HepG2 (cell line): ENCODE measurements around the gene TBL3. TPM values are rescaled to one million over a fixed set of nuclear protein-coding genes. Genes with fewer than 3 reads are reported as not detected.

Experiments used
- ARHGAP35 ChIP-seq: sonication (generic); formaldehyde crosslinking; IDR thresholded peaks from 2 replicates; pipeline ENCODE4 v1.9.0; 2022; ENCODE audit warnings: mild to moderate bottlenecking, inconsistent platforms, moderate library complexity, missing genetic modification reagents, borderline replicate concordance
- EEA1 ChIP-seq: sonication (generic); formaldehyde crosslinking; IDR thresholded peaks from 2 replicates; pipeline ENCODE4 v1.5.1; 2020; ENCODE audit warnings: mild to moderate bottlenecking, missing genetic modification reagents, borderline replicate concordance
- GATA4 ChIP-seq: sonication (generic); IDR thresholded peaks from 2 replicates; pipeline ENCODE4 v1.6.1; 2016; ENCODE audit warnings: antibody characterized with exemption, low read depth, borderline replicate concordance
- HOXA3 ChIP-seq: sonication (generic); formaldehyde crosslinking; IDR thresholded peaks from 2 replicates; pipeline ENCODE4 v1.5.0; 2020; ENCODE audit warnings: missing genetic modification reagents
- MEF2D ChIP-seq: sonication (generic); formaldehyde crosslinking; IDR thresholded peaks from 2 replicates; pipeline ENCODE4 v1.5.1; 2020; ENCODE audit warnings: mild to moderate bottlenecking, missing genetic modification reagents
- NONO ChIP-seq, 2 experiments: fragments of 450-650 bp in 1 of 2; sonication (generic) in 1 of 2; formaldehyde crosslinking in 1 of 2; IDR thresholded peaks in 1 of 2; conservative IDR thresholded peaks in 1 of 2; 2 replicates each; pipeline versions ENCODE4 v1.6.1 to v1.8.0; 2017 to 2022; ENCODE audit warnings: mild to moderate bottlenecking in 1 of 2, missing genetic modification reagents in 1 of 2, moderate library complexity in 1 of 2
- RBM22 ChIP-seq: fragments of 200-400 bp; formaldehyde crosslinking; optimal IDR thresholded peaks from 2 replicates; pipeline ENCODE3; 2017; ENCODE audit warnings: mild to moderate bottlenecking, low read length, moderate library complexity
- TBX3 ChIP-seq: fragments of 450-650 bp; IDR thresholded peaks from 2 replicates; pipeline ENCODE4 v1.6.1; 2017; ENCODE audit warnings: antibody characterized with exemption, mild to moderate bottlenecking, inconsistent platforms, borderline replicate concordance
- ZC3H4 ChIP-seq: sonication (generic); formaldehyde crosslinking; IDR thresholded peaks from 2 replicates; pipeline ENCODE4 v1.4.0; 2020; ENCODE audit warnings: missing genetic modification reagents, borderline replicate concordance
- ZNF343 ChIP-seq: sonication (generic); formaldehyde crosslinking; IDR thresholded peaks from 2 replicates; pipeline ENCODE4 v1.4.0; 2020; ENCODE audit warnings: mild to moderate bottlenecking, missing genetic modification reagents
- polyA plus RNA-seq, 8 experiments: library from polyadenylated mRNA; depleted of rRNA in 3 of 8; stranded (reverse) in 7 of 8; unstranded in 1 of 8; fragments of >200 nt; fragmentation: Illumina TruSeq in 4 of 8; extraction: Trizol in 4 of 8; gene quantifications; 2 replicates each; pipeline versions ENCODE4 v1.2.1 to v1.2.3, GENCODE V29; 2011 to 2016; ENCODE audit warnings: low read depth in 4 of 8, missing spikeins in 1 of 8, mixed read lengths in 1 of 8; ENCODE audit not compliant: insufficient read depth in 1 of 8
- total RNA-seq, 5 experiments: library from RNA; depleted of rRNA; stranded (reverse); fragments of >200 nt; fragmentation: Illumina TruSeq; extraction: Trizol; gene quantifications; 2 replicates each; pipeline ENCODE4 v1.2.3, GENCODE V29; 2016; ENCODE audit warnings: low read depth in 1 of 5
- TF ChIP-seq, protein P1 (sequence below): sonication (generic); formaldehyde crosslinking; IDR thresholded peaks from 2 replicates; pipeline ENCODE4 v1.8.1; 2022; ENCODE audit warnings: low read depth, mild to moderate bottlenecking, missing genetic modification reagents
- TF ChIP-seq, protein P2 (sequence below), 2 experiments: sonication (generic) in 1 of 2; formaldehyde crosslinking in 1 of 2; IDR thresholded peaks; 2 replicates each; pipeline versions ENCODE4 v1.6.1 to v1.9.0; 2014 to 2022; ENCODE audit warnings: antibody characterized with exemption in 1 of 2, borderline replicate concordance in 1 of 2, inconsistent platforms in 1 of 2, low read depth in 1 of 2, missing genetic modification reagents in 1 of 2

The TBL3 gene
- total and polyA plus RNA-seq, 2 of the 13 experiments (the other 11 are each of a cell fraction or from before 2014, with no cell fraction given) = 16.8 to 38.0 TPM

DNA sequence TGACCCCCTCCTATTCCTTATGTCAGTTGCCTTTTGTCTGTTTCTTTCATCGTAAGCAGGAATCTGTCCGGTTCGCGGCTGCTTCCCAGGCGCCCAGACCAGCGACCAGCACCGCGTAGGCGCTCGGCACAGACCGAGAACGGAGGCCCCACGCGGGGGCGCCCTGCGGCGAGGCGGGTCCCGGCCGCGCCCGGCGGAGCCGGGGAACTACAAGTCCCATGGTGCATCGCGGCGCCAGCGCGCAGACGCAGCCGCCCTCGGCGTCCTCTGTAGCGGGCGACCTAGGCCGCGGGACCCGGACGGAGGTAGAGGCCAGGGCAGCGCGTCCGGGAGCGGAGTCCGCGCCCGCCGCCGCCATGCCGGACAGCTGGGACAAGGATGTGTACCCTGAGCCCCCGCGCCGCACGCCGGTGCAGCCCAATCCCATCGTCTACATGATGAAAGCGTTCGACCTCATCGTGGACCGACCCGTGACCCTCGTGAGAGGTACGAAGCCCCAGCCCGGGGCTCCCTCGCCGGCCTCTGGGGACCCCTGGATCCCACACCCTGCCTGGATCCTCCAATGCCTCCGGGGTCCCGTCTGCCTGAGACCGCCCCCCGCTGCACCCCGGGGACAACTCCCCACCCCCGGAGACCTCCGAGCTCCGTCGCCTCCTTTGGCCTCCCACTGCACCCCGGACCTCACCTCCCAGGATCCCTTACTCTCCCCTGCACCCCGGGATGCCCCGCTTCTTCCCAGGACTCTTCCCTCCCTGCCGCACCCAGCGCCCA is 12.4 kb upstream of the TBL3 start, which contains the start of gene NDUFB10 (continued):
- TF ChIP-seq ZC3H4 (CRISPR knock-in tag) = no peak
- TF ChIP-seq, protein P1, sequence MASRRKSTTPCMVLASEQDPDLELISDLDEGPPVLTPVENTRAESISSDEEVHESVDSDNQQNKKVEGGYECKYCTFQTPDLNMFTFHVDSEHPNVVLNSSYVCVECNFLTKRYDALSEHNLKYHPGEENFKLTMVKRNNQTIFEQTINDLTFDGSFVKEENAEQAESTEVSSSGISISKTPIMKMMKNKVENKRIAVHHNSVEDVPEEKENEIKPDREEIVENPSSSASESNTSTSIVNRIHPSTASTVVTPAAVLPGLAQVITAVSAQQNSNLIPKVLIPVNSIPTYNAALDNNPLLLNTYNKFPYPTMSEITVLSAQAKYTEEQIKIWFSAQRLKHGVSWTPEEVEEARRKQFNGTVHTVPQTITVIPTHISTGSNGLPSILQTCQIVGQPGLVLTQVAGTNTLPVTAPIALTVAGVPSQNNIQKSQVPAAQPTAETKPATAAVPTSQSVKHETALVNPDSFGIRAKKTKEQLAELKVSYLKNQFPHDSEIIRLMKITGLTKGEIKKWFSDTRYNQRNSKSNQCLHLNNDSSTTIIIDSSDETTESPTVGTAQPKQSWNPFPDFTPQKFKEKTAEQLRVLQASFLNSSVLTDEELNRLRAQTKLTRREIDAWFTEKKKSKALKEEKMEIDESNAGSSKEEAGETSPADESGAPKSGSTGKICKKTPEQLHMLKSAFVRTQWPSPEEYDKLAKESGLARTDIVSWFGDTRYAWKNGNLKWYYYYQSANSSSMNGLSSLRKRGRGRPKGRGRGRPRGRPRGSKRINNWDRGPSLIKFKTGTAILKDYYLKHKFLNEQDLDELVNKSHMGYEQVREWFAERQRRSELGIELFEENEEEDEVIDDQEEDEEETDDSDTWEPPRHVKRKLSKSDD (CRISPR knock-in tag) = 0 out of 2 replicates have a peak, but pooled peaks have one; percentile 29
- no peak for TF ChIP-seq NONO (IDR thresholded peaks at IDR 0.05)
- peak; percentile 87 for TF ChIP-seq NONO (CRISPR knock-in tag; conservative IDR thresholded peaks at IDR 0.05)
- TF ChIP-seq RBM22 = no peak
- 0 out of 2 replicates have a peak, but pooled peaks have one; percentile 25 for TF ChIP-seq MEF2D (CRISPR knock-in tag)
- TF ChIP-seq, protein P2, sequence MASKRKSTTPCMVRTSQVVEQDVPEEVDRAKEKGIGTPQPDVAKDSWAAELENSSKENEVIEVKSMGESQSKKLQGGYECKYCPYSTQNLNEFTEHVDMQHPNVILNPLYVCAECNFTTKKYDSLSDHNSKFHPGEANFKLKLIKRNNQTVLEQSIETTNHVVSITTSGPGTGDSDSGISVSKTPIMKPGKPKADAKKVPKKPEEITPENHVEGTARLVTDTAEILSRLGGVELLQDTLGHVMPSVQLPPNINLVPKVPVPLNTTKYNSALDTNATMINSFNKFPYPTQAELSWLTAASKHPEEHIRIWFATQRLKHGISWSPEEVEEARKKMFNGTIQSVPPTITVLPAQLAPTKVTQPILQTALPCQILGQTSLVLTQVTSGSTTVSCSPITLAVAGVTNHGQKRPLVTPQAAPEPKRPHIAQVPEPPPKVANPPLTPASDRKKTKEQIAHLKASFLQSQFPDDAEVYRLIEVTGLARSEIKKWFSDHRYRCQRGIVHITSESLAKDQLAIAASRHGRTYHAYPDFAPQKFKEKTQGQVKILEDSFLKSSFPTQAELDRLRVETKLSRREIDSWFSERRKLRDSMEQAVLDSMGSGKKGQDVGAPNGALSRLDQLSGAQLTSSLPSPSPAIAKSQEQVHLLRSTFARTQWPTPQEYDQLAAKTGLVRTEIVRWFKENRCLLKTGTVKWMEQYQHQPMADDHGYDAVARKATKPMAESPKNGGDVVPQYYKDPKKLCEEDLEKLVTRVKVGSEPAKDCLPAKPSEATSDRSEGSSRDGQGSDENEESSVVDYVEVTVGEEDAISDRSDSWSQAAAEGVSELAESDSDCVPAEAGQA (IDR thresholded peaks at IDR 0.05; ENCODE audit: low read depth) = no peak
- TF ChIP-seq, protein P2 (CRISPR knock-in tag; IDR thresholded peaks at IDR 0.05; ENCODE audit: borderline replicate concordance) = 0 out of 2 replicates have a peak, but pooled peaks have one; percentile 33
- no peak for TF ChIP-seq EEA1 (CRISPR knock-in tag)
- TF ChIP-seq TBX3 = no peak
- peak; percentile 40; the same call in 1 of the 2 replicates for TF ChIP-seq ZNF343 (CRISPR knock-in tag)
- peak; percentile 94 for TF ChIP-seq HOXA3 (CRISPR knock-in tag)
- no peak for TF ChIP-seq ARHGAP35
- peak; percentile 57; the same call in 1 of the 2 replicates for TF ChIP-seq GATA4
